NCI-H748 (cell line): Measurements from ENCODE around the gene HERC3.
A peak's percentile ranks its signal among the peaks of the same experiment; 100 is the strongest.

Experiments
- DNase-seq: peaks from one replicate; lab custom pipeline; 2025; ENCODE audit not compliant: unreplicated experiment; lab: John Stamatoyannopoulos, UW

The HERC3 gene

DNA sequence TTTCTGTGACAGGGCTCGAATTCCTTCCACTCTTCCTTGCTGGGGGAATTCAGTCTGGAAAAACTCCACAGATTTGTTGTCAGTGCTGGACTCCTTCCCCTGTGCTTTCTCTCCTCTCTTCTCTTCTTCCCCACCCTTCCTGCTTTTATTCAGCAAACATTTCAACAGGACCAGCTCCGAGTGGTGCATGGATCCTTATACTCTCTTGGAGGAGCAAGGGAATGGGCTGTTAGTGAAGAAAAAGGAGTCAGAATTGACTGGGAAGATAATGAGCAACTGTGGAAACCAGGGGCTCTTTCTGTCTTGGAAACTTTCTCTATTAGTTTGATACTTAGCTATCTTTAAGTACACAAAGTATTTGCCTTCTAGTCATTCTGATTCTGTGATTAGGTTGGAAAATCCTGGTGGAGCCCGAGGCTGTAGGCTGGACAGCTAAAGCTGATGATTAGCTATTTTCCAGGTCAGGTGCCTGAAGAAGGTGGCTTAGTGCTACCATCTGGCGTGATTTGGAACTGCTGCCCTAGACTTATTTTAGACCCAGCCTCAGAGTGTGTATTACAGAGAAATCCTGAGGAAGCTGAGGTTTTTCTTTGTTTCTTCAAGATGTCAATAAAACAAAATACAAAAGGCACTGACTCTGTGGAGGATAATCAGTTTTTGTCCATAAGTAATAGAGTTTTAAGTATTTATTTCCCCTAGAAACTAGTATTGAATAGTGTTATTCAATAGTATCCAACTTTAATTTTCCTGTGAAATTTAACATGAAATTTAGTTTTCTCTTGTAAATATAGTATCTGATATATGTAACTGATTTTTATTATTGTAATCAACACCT lies 67.0 kb downstream of the HERC3 start:
- DNase-seq, result peak; percentile 33

GRCh38 chr4:88659890-88660208 lies 67.6 kb downstream of the HERC3 start:
- no peak for DNase-seq

DNA sequence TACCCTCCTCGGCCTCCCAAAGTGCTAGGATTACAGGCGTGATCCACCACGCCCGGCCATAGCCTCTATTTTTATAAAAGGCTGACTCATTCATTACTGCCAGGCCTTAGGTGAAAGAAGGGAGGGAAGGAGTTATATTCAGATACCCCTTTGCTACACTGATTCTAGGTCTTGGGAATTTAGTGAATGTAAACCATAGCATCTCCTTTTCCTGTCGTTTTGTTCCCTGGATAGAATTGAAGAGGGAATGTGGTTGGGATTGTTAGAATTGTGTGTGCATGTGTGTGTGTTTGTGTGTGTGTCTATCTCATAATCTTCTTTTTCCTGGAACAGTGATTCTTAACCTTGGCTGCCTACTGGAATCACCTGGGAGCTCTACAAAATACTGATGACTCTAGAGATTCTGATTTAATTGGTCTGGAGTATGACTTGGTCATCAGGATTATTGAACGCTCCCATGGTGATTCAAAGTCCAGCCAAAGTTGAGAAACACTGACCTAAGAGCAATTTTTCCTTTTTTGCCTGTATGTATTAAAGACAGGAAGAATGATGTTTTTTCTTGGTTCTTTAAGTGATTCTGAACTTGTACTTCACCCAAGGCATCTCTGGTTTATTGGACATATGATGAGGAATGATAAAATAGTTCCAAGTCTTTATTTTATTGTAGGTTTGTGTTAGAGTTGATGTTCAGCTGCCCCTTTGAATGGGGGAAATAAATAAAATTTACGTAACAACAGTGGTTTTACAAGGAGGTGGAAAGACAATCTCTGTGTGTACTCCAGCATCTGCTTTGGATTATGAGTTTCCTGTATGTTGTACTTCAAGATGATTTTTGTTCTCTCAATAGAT lies 68.4 kb downstream of the HERC3 start:
- DNase-seq, result no peak

GRCh38 chr4:88661739-88662138 lies 69.5 kb downstream of the HERC3 start:
- no peak for DNase-seq

GRCh38 chr4:88672987-88673386 lies 80.7 kb downstream of the HERC3 start:
- DNase-seq, result peak; percentile 46

- DNase-seq, result no peak
These were observed 81.6 kb downstream of the HERC3 start for GRCh38 chr4:88673886-88674285.

- DNase-seq, result no peak
These were observed 82.3 kb downstream of the HERC3 start for GRCh38 chr4:88674565-88674964.

GRCh38 chr4:88674979-88675378 lies 82.7 kb downstream of the HERC3 start:
- no peak for DNase-seq

- DNase-seq, result no peak
These were observed 83.3 kb downstream of the HERC3 start for GRCh38 chr4:88675543-88675942.

DNA sequence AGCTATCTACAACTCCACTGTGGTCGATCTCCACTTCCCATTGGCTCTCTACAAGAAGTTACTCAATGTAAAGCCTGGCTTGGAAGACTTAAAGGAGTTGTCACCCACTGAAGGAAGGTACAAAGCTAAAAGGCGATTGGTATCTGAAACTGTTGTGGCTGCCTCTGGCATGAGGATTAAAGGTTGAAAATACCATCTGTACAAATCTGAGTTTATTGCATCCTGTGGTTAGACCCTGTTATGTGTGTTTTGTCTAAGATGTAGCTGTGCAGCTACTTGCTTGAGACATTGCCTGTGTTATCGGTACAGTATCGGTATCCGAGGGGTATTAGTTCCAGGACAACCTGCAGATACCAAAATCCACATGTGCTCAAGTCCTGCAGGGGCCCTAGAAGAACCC lies 88.9 kb downstream of the HERC3 start:
- DNase-seq, result no peak

GRCh38 chr4:88690355-88690754 lies 98.1 kb downstream of the HERC3 start:
- no peak for DNase-seq

GRCh38 chr4:88693792-88694191 lies 101.5 kb downstream of the HERC3 start:
- no peak for DNase-seq

DNA sequence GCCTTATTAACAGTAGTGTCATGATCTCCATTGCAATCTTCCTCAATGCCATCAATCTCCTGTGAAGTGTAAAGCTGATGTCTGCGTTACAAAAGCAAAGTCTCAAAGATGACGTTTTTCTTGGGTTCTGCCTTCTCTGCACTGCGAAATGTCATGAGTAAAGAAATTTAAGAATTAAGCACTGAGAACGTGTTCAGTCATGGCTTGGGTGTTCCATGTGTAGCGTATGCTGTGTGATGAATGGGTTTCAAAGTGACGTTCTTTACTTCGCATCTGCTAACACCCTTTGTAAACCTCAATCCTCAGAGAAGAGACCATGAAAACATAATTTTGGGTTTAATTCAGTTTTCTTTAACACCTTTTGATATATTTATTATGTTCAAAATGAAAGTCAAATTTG lies 104.3 kb downstream of the HERC3 start:
- DNase-seq, result no peak

- no peak for DNase-seq
These were observed 104.9 kb downstream of the HERC3 start for GRCh38 chr4:88697141-88697540.

- peak; percentile 60 for DNase-seq
These were observed 105.5 kb downstream of the HERC3 start, which contains the start of gene NAP1L5 for GRCh38 chr4:88697588-88698329. TSS of gene NAP1L5 (minus strand) at chr4:88697829. CDS start at chr4:88697754, 75 bp downstream.

DNA sequence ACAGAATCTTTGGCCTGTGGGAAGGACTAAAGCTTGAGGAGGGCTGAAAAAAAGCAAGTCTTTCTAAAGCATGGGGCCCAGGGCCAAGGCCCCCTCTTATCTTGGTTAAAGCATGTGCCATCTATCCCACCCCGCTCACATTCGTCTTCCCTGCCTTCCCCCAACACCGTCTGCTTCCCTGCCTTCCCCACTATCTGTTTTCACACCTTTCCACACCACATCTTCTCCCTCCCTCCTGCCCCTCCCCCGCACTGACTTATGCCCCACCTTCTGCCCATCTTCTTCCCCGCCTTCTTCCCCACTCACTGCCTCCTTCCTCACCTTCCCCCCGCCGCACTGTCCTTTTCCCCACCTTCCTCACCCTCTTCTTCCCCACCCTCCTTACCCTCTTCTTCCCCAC lies 106.2 kb downstream of the HERC3 start:
- DNase-seq, result no peak

GRCh38 chr4:88702782-88703181 lies 110.5 kb downstream of the HERC3 start:
- no peak for DNase-seq

- DNase-seq, result no peak
These were observed 112.9 kb downstream of the HERC3 start for GRCh38 chr4:88705223-88705622.

DNA sequence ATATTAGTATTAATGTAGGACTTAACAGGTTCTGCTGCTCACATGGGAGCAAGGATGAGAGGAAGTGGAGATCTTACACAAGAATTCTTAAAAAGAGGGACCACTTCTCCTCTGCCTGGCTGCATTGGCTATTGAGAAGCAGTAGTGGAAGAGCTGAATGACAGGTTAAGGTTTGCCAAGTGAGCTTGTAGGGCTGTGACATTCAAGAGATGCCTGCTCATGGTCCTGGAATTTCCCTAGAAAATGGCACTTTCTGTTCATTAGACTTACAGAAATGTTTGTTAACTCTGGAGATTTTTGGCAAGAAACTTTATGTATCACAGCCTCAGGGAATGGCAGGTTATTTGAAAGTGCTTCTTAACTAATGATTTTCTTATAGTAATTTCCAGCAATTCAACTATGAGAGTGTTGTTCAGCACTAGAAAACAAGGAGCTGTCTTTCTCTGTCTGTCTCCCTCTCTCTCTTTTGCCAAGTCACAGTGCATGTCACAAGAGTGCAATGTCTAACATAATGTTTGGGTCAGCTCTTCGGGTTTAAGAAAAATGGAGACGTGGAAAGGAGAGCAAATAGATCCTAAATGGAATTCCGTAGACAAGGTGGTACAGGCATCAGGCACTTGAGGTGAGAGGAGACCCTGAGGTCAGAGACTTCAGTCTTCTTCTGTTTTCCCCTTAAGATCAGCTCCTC lies 113.7 kb downstream of the HERC3 start:
- DNase-seq, result no peak

- DNase-seq, result peak; percentile 24
These were observed 114.3 kb downstream of the HERC3 start for GRCh38 chr4:88706574-88706973.

DNA sequence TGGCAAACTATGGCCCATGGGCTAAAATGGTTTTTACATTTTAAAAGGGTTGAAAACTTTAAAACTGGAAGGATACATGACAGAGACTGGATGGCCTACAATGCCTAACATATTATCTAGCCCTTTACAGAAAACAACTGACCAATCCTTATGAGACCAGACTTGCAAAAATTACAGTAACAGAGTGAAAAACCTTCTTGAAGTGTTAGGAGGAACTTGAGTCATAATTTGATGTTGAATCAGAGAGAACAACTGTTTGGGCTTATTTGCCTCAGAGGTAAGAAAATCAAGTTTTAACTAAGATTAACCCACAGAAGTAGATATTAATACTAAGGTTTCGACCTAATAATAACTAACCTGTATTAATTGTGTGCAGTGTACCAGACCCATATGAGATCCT lies 117.7 kb downstream of the HERC3 start:
- no peak for DNase-seq
